H9 (cell line): Measurements from ENCODE around the gene CREB1. TPM values are rescaled to one million over a fixed set of nuclear protein-coding genes. Genes with fewer than 3 reads are reported as not detected.

ENCODE experiments used
- DNase-seq: peaks from one replicate; pipeline ENCODE4 v3.0.0-alpha.2; 2017
- H2AFZ ChIP-seq: one replicate; pipeline ENCODE4 v1.6.1; 2013; ENCODE audit warnings: mild to moderate bottlenecking, low read length, control low read depth, moderate library complexity
- H2AK5ac ChIP-seq: 2 replicates; pipeline ENCODE4 v1.6.1; 2013; ENCODE audit warnings: low read length, control low read depth, mixed read lengths; ENCODE audit not compliant: insufficient read length
- H2BK120ac ChIP-seq: one replicate; pipeline ENCODE4 v1.6.1; 2013; ENCODE audit warnings: low read depth, mild to moderate bottlenecking, low read length, control low read depth, inconsistent platforms; ENCODE audit not compliant: poor library complexity, severe bottlenecking
- H2BK12ac ChIP-seq: 2 replicates; pipeline ENCODE4 v1.6.1; 2013; ENCODE audit warnings: low read length, control low read depth, mixed read lengths, low read depth; ENCODE audit not compliant: insufficient read length
- H2BK15ac ChIP-seq: 2 replicates; pipeline ENCODE4 v1.6.1; 2013; ENCODE audit warnings: low read depth, low read length, control low read depth
- H2BK20ac ChIP-seq: one replicate; pipeline ENCODE4 v1.6.1; 2013; ENCODE audit warnings: low read depth, mild to moderate bottlenecking, low read length, control low read depth, inconsistent platforms; ENCODE audit not compliant: poor library complexity, severe bottlenecking
- H2BK5ac ChIP-seq: 2 replicates; pipeline ENCODE4 v1.6.1; 2013; ENCODE audit warnings: low read length, control low read depth, mixed read lengths; ENCODE audit not compliant: insufficient read length
- H3K14ac ChIP-seq: 2 replicates; pipeline ENCODE4 v1.6.1; 2013; ENCODE audit warnings: low read length, control low read depth; ENCODE audit not compliant: insufficient read depth
- H3K18ac ChIP-seq: 2 replicates; pipeline ENCODE4 v1.6.1; 2013; ENCODE audit warnings: low read depth, mild to moderate bottlenecking, mixed read lengths, low read length, control low read depth; ENCODE audit not compliant: insufficient read length
- H3K23ac ChIP-seq: 2 replicates; pipeline ENCODE4 v1.6.1; 2013; ENCODE audit warnings: low read length, control low read depth, mixed read lengths, low read depth; ENCODE audit not compliant: insufficient read length
- H3K23me2 ChIP-seq: 2 replicates; pipeline ENCODE4 v1.6.1; 2013; ENCODE audit warnings: low read depth, mild to moderate bottlenecking, mixed read lengths, low read length, control low read depth; ENCODE audit not compliant: insufficient read length, poor library complexity, severe bottlenecking
- H3K27ac ChIP-seq: 2 replicates; pipeline ENCODE4 v1.5.1; 2013; ENCODE audit warnings: low read length, control low read depth, mixed read lengths, low read depth; ENCODE audit not compliant: insufficient read length
- H3K27me3 ChIP-seq: 2 replicates; pipeline ENCODE4 v1.6.1; 2013; ENCODE audit warnings: low read length, control low read depth, inconsistent platforms; ENCODE audit not compliant: insufficient read depth
- H3K4ac ChIP-seq: 2 replicates; pipeline ENCODE4 v1.6.1; 2013; ENCODE audit warnings: low read depth, mild to moderate bottlenecking, control low read depth, inconsistent platforms, low read length, moderate library complexity
- H3K4me1 ChIP-seq: 2 replicates; pipeline ENCODE4 v1.6.1; 2013; ENCODE audit warnings: low read length, control low read depth, inconsistent platforms; ENCODE audit not compliant: insufficient read depth
- H3K4me2 ChIP-seq: 2 replicates; pipeline ENCODE4 v1.6.1; 2013; ENCODE audit warnings: low read length, control low read depth, mixed read lengths; ENCODE audit not compliant: insufficient read length, insufficient read depth
- H3K56ac ChIP-seq: 2 replicates; pipeline ENCODE4 v1.6.1; 2013; ENCODE audit warnings: low read depth, mild to moderate bottlenecking, mixed read lengths, low read length, control low read depth; ENCODE audit not compliant: insufficient read length
- H3K79me1 ChIP-seq: 2 replicates; pipeline ENCODE4 v1.6.1; 2013; ENCODE audit warnings: low read depth, mild to moderate bottlenecking, moderate library complexity, low read length, control low read depth, inconsistent platforms; ENCODE audit not compliant: insufficient read depth, poor library complexity, severe bottlenecking
- H3K79me2 ChIP-seq: 2 replicates; pipeline ENCODE4 v1.6.1; 2013; ENCODE audit warnings: low read length, control low read depth, inconsistent platforms; ENCODE audit not compliant: insufficient read depth
- H3K9ac ChIP-seq: 2 replicates; pipeline ENCODE4 v1.6.1; 2013; ENCODE audit warnings: low read length, control low read depth, mixed read lengths; ENCODE audit not compliant: insufficient read length; ENCODE audit errors: extremely low read depth
- H3K9me3 ChIP-seq: one replicate; pipeline ENCODE4 v1.6.1; 2013; ENCODE audit warnings: low read depth, low read length, inconsistent platforms; ENCODE audit not compliant: control insufficient read depth
- H3T11ph ChIP-seq: one replicate; pipeline ENCODE4 v1.6.1; 2013; ENCODE audit warnings: mild to moderate bottlenecking, low read length, control low read depth, inconsistent platforms
- H4K20me1 ChIP-seq: one replicate; pipeline ENCODE4 v1.6.1; 2013; ENCODE audit not compliant: control insufficient read depth, insufficient read length, insufficient read depth
- H4K5ac ChIP-seq: 2 replicates; pipeline ENCODE4 v1.6.1; 2013; ENCODE audit warnings: low read depth, mild to moderate bottlenecking, mixed read lengths, low read length, control low read depth; ENCODE audit not compliant: insufficient read length
- H4K8ac ChIP-seq: replicated peaks from 2 replicates; pipeline ENCODE4 v1.6.1; 2013; ENCODE audit warnings: low read length, control low read depth, mixed read lengths, low read depth; ENCODE audit not compliant: insufficient read length
- H4K91ac ChIP-seq: 2 replicates; pipeline ENCODE4 v1.6.1; 2013; ENCODE audit warnings: low read depth, mild to moderate bottlenecking, moderate library complexity, mixed read lengths, low read length, control low read depth; ENCODE audit not compliant: insufficient read length
- H3K27ac Mint-ChIP-seq, 3 experiments: 2 replicates in 2 of 3; 3 replicates in 1 of 3; pipeline ENCODE4 v1.8.0; 2020 to 2021; ENCODE audit warnings: mixed read lengths in 3 of 3, mild to moderate bottlenecking in 1 of 3, moderate library complexity in 1 of 3
- H3K27me3 Mint-ChIP-seq: 2 replicates; pipeline ENCODE4 v1.8.0; 2021; ENCODE audit warnings: low read depth, mild to moderate bottlenecking, moderate library complexity, mixed read lengths
- H3K36me3 Mint-ChIP-seq, 3 experiments: 2 replicates in 2 of 3; 3 replicates in 1 of 3; pipeline ENCODE4 v1.8.0; 2020 to 2021; ENCODE audit warnings: low read depth in 3 of 3, mixed read lengths in 3 of 3; ENCODE audit not compliant: insufficient read depth in 1 of 3
- H3K4me1 Mint-ChIP-seq, 2 experiments: 2 replicates each; pipeline ENCODE4 v1.8.0; 2020; ENCODE audit warnings: mixed read lengths in 2 of 2
- H3K4me3 Mint-ChIP-seq, 2 experiments: 2 replicates in 1 of 2; 3 replicates in 1 of 2; pipeline ENCODE4 v1.8.0; 2020 to 2021; ENCODE audit warnings: mild to moderate bottlenecking in 2 of 2, mixed read lengths in 2 of 2, moderate library complexity in 1 of 2
- H3K9me3 Mint-ChIP-seq, 2 experiments: 2 replicates in 1 of 2; 3 replicates in 1 of 2; pipeline ENCODE4 v1.8.0; 2020; ENCODE audit warnings: mild to moderate bottlenecking in 2 of 2, mixed read lengths in 2 of 2, moderate library complexity in 1 of 2
- CTCF ChIP-seq: fragments of 200-600 bp; sonication (generic); conservative IDR thresholded peaks from 3 replicates; pipeline ENCODE4 v1.8.0; 2021; ENCODE audit warnings: antibody characterized with exemption, mild to moderate bottlenecking
- WGBS: extraction: QIAGEN DNeasy Blood & Tissue Kit; methylation state at CpG from one replicate; pipeline ENCODE4 v1.1.7; 2013; ENCODE audit warnings: missing lambda C conversion rate, low lambda C conversion rate, mixed read lengths; ENCODE audit not compliant: insufficient read length; ENCODE audit errors: extremely low coverage; 5-methylcytosine and 5-hydroxymethylcytosine counted together
- total RNA-seq: library from RNA; stranded (reverse); gene quantifications from 2 replicates; pipeline ENCODE4 v1.2.1, GENCODE V29; 2021

The CREB1 gene
- total RNA-seq, 1 experiment from 2014 or later: 103 TPM

- Histone ChIP-seq H3K27ac (no peak overlapping the region), H4K91ac (no peak overlapping the region), H2AK5ac (no peak overlapping the region), H4K8ac (no peak overlapping the region), H3K14ac (no peak overlapping the region), H3T11ph (no peak overlapping the region), H3K4me1 (peaks cover 3% of the 10 kb centered on the region; the same call in 1 of the 2 replicates), H2BK12ac (no peak overlapping the region), H3K9me3 (no peaks in the 10 kb centered on the region), H4K20me1 (no peaks in the 10 kb centered on the region), H2BK20ac (no peak overlapping the region), H3K56ac (no peak overlapping the region), H3K79me2 (no peaks in the 10 kb centered on the region), H3K18ac (no peak overlapping the region), H3K23me2 (no peaks in the 10 kb centered on the region), H2AFZ (no peak overlapping the region), H3K9ac (no peak overlapping the region), H2BK5ac (no peak overlapping the region), H2BK120ac (no peak overlapping the region), H3K79me1 (no peaks in the 10 kb centered on the region), H3K23ac (no peak overlapping the region), H3K27me3 (no peaks in the 10 kb centered on the region), H2BK15ac (no peak overlapping the region), H3K4me2 (no peak overlapping the region), H3K4ac (no peak overlapping the region), H4K5ac (no peak overlapping the region)
- WGBS: no CpG with 5 or more reads among the region's 3 CpGs
- H3K9me3 Mint-ChIP-seq: no peaks in the 10 kb centered on the region
- peaks cover 14 to 18% of the 10 kb centered on the region in 2 experiments for H3K4me1 Mint-ChIP-seq
- H3K4me3 Mint-ChIP-seq: no peak overlapping the region
- no peak for DNase-seq
- no peak overlapping the region for H3K27ac Mint-ChIP-seq
- H3K36me3 Mint-ChIP-seq: no peaks in the 10 kb centered on the region
- TF ChIP-seq CTCF: no peak
- H3K27me3 Mint-ChIP-seq: no peaks in the 10 kb centered on the region
Measured at GRCh38 chr2:207482630-207483029, 47.1 kb upstream of the CREB1 start.
